Hepatocyte (in vitro differentiated cells): ENCODE results near the gene ASS1. TPM values are rescaled to one million over a fixed set of nuclear protein-coding genes. Genes with fewer than 3 reads are reported as not detected.

Experiments used
- DNase-seq: peaks from one replicate; pipeline ENCODE4 v3.0.0-alpha.2; 2016; ENCODE audit warnings: low spot score
- H2AFZ ChIP-seq: fragments of 200-600 bp; sonication (generic); 2 replicates; pipeline ENCODE4 v1.6.0; 2016; ENCODE audit warnings: antibody characterized with exemption, mild to moderate bottlenecking
- H3K27ac ChIP-seq: fragments of 200-600 bp; sonication (generic); 2 replicates; pipeline ENCODE4 v1.5.1; 2016; ENCODE audit warnings: mild to moderate bottlenecking
- H3K27me3 ChIP-seq: fragments of 200-600 bp; sonication (generic); 2 replicates; pipeline ENCODE4 v1.6.1; 2016
- H3K36me3 ChIP-seq: fragments of 200-600 bp; sonication (generic); replicated peaks from 2 replicates; pipeline ENCODE4 v1.5.1; 2016; ENCODE audit warnings: low read depth; ENCODE audit not compliant: insufficient read depth
- H3K4me1 ChIP-seq: fragments of 200-600 bp; sonication (generic); 2 replicates; pipeline ENCODE4 v1.5.1; 2016; ENCODE audit warnings: mild to moderate bottlenecking, moderate library complexity; ENCODE audit not compliant: insufficient read depth
- H3K4me2 ChIP-seq: fragments of 200-600 bp; sonication (generic); 2 replicates; pipeline ENCODE4 v1.6.0; 2016
- H3K4me3 ChIP-seq: fragments of 200-600 bp; sonication (generic); 2 replicates; pipeline ENCODE4 v1.5.1; 2016; ENCODE audit warnings: mild to moderate bottlenecking
- H3K79me2 ChIP-seq: fragments of 200-600 bp; sonication (generic); 2 replicates; pipeline ENCODE4 v1.6.0; 2017; ENCODE audit warnings: mild to moderate bottlenecking
- H3K9me2 ChIP-seq: fragments of 200-600 bp; sonication (generic); replicated peaks from 2 replicates; pipeline ENCODE4 v1.6.0; 2017; ENCODE audit warnings: mild to moderate bottlenecking; ENCODE audit not compliant: insufficient read depth
- H3K9me3 ChIP-seq: fragments of 200-600 bp; sonication (generic); 2 replicates; pipeline ENCODE4 v1.5.1; 2016; ENCODE audit warnings: low read depth, mild to moderate bottlenecking
- H4K20me1 ChIP-seq: fragments of 200-600 bp; sonication (generic); 2 replicates; pipeline ENCODE4 v1.6.0; 2016; ENCODE audit warnings: mild to moderate bottlenecking; ENCODE audit not compliant: insufficient read depth, poor library complexity, severe bottlenecking
- CTCF ChIP-seq: fragments of 200-600 bp; sonication (generic); IDR thresholded peaks from 2 replicates; pipeline ENCODE4 v1.5.1; 2016; ENCODE audit warnings: antibody characterized with exemption, mild to moderate bottlenecking; ENCODE audit not compliant: poor library complexity
- EZH2 ChIP-seq: fragments of 200-600 bp; sonication (generic); IDR thresholded peaks from 2 replicates; pipeline ENCODE4 v1.6.1; 2016; ENCODE audit warnings: antibody characterized with exemption, mild to moderate bottlenecking, borderline replicate concordance
- EZH2phosphoT487 ChIP-seq: fragments of 200-600 bp; sonication (generic); IDR thresholded peaks from one replicate; pipeline ENCODE4 v1.6.1; 2018; ENCODE audit warnings: antibody characterized with exemption, mild to moderate bottlenecking, low read depth, moderate library complexity; ENCODE audit not compliant: unreplicated experiment, severe bottlenecking
- WGBS: methylation state at CpG from one replicate; pipeline ENCODE4 v1.1.6; 2016; ENCODE audit warnings: low lambda C conversion rate; ENCODE audit errors: missing lambda C conversion rate; 5-methylcytosine and 5-hydroxymethylcytosine counted together
- polyA plus RNA-seq: library from polyadenylated mRNA; unstranded; fragments of >200 nt; fragmentation: Nextera tagmentation; extraction: Ambion mirVana; gene quantifications from 2 replicates; pipeline ENCODE4 v1.2.1, GENCODE V29; 2016
- total RNA-seq: library from RNA; depleted of rRNA; stranded (reverse); fragments of >200 nt; gene quantifications from 2 replicates; pipeline ENCODE4 v1.2.3, GENCODE V29; 2014

ASS1 gene
- total and polyA plus RNA-seq, 2 experiments from 2014 or later = 145 to 292 TPM

GRCh38 chr9:130446101-130446861 is 1.5 kb downstream of the ASS1 start:
- peak; percentile 67 for DNase-seq
- peak overlapping the region; percentile 42 for H2AFZ ChIP-seq

GRCh38 chr9:130447193-130447816 is 2.5 kb downstream of the ASS1 start:
- H3K79me2 ChIP-seq = peaks cover 24% of the 10 kb centered on the region
- H3K4me1 ChIP-seq = peaks cover 54% of the 10 kb centered on the region
- H3K27me3 ChIP-seq = no peaks in the 10 kb centered on the region
- H3K27ac ChIP-seq = peak overlapping the region; percentile 92
- H4K20me1 ChIP-seq = no peaks in the 10 kb centered on the region
- H3K4me3 ChIP-seq = no peak overlapping the region
- no peak overlapping the region for H2AFZ ChIP-seq
- no peaks in the 10 kb centered on the region for H3K9me3 ChIP-seq
- no peak for DNase-seq
- 84% methylated on average over 12 of the region's 12 CpGs for WGBS
- no peaks in the 10 kb centered on the region for H3K36me3 ChIP-seq
- TF ChIP-seq CTCF (no peak), EZH2phosphoT487 (no peak), EZH2 (no peak)
- H3K9me2 ChIP-seq = no peaks in the 10 kb centered on the region
- H3K4me2 ChIP-seq = peak overlapping the region; percentile 99

More at GRCh38 chr9:130446101-130446861, 1.5 kb downstream of the ASS1 start:
- H3K4me1 ChIP-seq = peaks cover 44% of the 10 kb centered on the region
- H3K27me3 ChIP-seq = no peaks in the 10 kb centered on the region
- no peaks in the 10 kb centered on the region for H3K36me3 ChIP-seq
- H3K79me2 ChIP-seq = peaks cover 24% of the 10 kb centered on the region
- no peaks in the 10 kb centered on the region for H3K9me2 ChIP-seq
- peak overlapping the region; percentile 92 for H3K27ac ChIP-seq
- TF ChIP-seq EZH2 (no peak), CTCF (no peak)
- no peaks in the 10 kb centered on the region for H4K20me1 ChIP-seq
- peak overlapping the region; percentile 99 for H3K4me2 ChIP-seq
- H3K4me3 ChIP-seq = peak overlapping the region; percentile 85
- 54% methylated on average over 16 of the region's 16 CpGs for WGBS
- H3K9me3 ChIP-seq = no peaks in the 10 kb centered on the region

- TF ChIP-seq EZH2 = no peak
- TF ChIP-seq CTCF = no peak
- no peak for TF ChIP-seq EZH2phosphoT487
- WGBS = 54% methylated on average over 12 of the region's 12 CpGs
- Histone ChIP-seq H2AFZ (no peak overlapping the region), H3K9me2 (no peaks in the 10 kb centered on the region), H4K20me1 (no peaks in the 10 kb centered on the region), H3K9me3 (no peaks in the 10 kb centered on the region), H3K27ac (peak overlapping the region; percentile 40), H3K4me3 (no peak overlapping the region), H3K27me3 (no peaks in the 10 kb centered on the region), H3K4me2 (peak overlapping the region; percentile 99), H3K79me2 (peaks cover 24% of the 10 kb centered on the region), H3K36me3 (no peaks in the 10 kb centered on the region), H3K4me1 (peaks cover 54% of the 10 kb centered on the region)
- DNase-seq = no peak
These were observed 3.4 kb downstream of the ASS1 start for GRCh38 chr9:130448035-130448624.
